NT2/D1 (cell line): ENCODE results near the gene PRR23B.

Experiments
- SUZ12 ChIP-seq: IDR thresholded peaks from 2 replicates; pipeline ENCODE4 v1.6.1; 2011; ENCODE audit not compliant: insufficient read length, insufficient read depth; ENCODE audit errors: extremely low read depth
- YY1 ChIP-seq: IDR thresholded peaks from 2 replicates; pipeline ENCODE4 v1.6.1; 2011; ENCODE audit not compliant: insufficient read length, insufficient read depth
- ZNF274 ChIP-seq: IDR thresholded peaks from 2 replicates; pipeline ENCODE4 v1.6.1; 2011; ENCODE audit warnings: mild to moderate bottlenecking, low read depth, low read length

GRCh38 chr3:139020868-139021234 is at the start of gene PRR23B:
- TF ChIP-seq YY1 (no peak), ZNF274 (no peak), SUZ12 (no peak)
